Left lung (tissue), 10 donors: ENCODE results near the gene ANKFY1. TPM values are rescaled to one million over a fixed set of nuclear protein-coding genes. Genes with fewer than 3 reads are reported as not detected.

ENCODE experiments used
- ATAC-seq: fragments of 200-7000 bp; cut with Tn5 transposase; one replicate; pipeline ENCODE4 v1.9.1; 2020; ENCODE audit warnings: moderate library complexity
- DNase-seq, 4 donors: peaks; one replicate each; pipeline ENCODE4 v3.0.0-alpha.2; 2013 to 2020
- H3K27ac ChIP-seq, 2 donors: fragments of 200-600 bp; sonication (generic) in 1 of 2; one replicate each; pipeline versions ENCODE4 v1.5.0 to v1.8.0; 2020 to 2021
- H3K27me3 ChIP-seq, 2 donors: fragments of 200-600 bp; sonication (generic) in 1 of 2; one replicate each; pipeline versions ENCODE4 v1.5.0 to v1.8.0; 2020 to 2021
- H3K36me3 ChIP-seq, 2 donors: fragments of 200-600 bp; sonication (generic) in 1 of 2; one replicate each; pipeline versions ENCODE4 v1.5.0 to v1.8.0; 2020 to 2021
- H3K4me1 ChIP-seq, 2 donors: fragments of 200-600 bp; one replicate each; pipeline ENCODE4 v1.8.0; 2021
- H3K4me3 ChIP-seq, 2 donors: fragments of 200-600 bp; sonication (generic) in 1 of 2; one replicate each; pipeline versions ENCODE4 v1.5.0 to v1.8.0; 2020 to 2021; ENCODE audit warnings: mild to moderate bottlenecking in 1 of 2
- H3K9me3 ChIP-seq, 2 donors: fragments of 200-600 bp; sonication (generic) in 1 of 2; one replicate each; pipeline versions ENCODE4 v1.5.0 to v1.8.0; 2020 to 2021
- CTCF ChIP-seq, 2 donors: fragments of 200-600 bp; sonication (generic) in 1 of 2; IDR thresholded peaks; one replicate each; pipeline versions ENCODE4 v1.5.0 to v1.8.0; 2021; ENCODE audit warnings: antibody characterized with exemption in 2 of 2
- intact Hi-C, 2 donors: fragments of 100-400 bp; cut with DNase I; formaldehyde crosslinking; loops; one replicate each; pipeline versions ENCODE4 v1.11.2 to v1.14.2; 2022
- polyA plus RNA-seq, 6 donors: library from polyadenylated mRNA; unstranded; fragments of 120-200 nt; gene quantifications; one replicate each; pipeline ENCODE4 v1.2.1, GENCODE V29; 2013; ENCODE audit not compliant: insufficient read length in 6 of 6
- total RNA-seq, 2 donors: library from RNA; stranded (reverse); fragmentation: NEBNext Ultra II Directional; extraction: Animal tissue kit (Norgen Biotek cat#: 25700); gene quantifications; one replicate each; pipeline ENCODE4 v1.2.1, GENCODE V29; 2021
- donor health status: DM: no; HTN: yes; CAD: no.
- donor health status: DM: no; HTN: no; CAD: no.

The ANKFY1 gene
- total and polyA plus RNA-seq, 8 donors, result 52.9 to 76.9 (median 56.2) TPM

GRCh38 chr17:4134721-4135120 lies 129.1 kb downstream of the ANKFY1 start:
- Histone ChIP-seq H3K27ac (no peak overlapping the region), H3K9me3 (no peaks in the 10 kb centered on the region), H3K36me3 (peaks cover 0 to 13% of the 10 kb centered on the region in 2 donors), H3K4me1 (peaks cover 0 to 64% of the 10 kb centered on the region in 2 donors), H3K4me3 (no peak overlapping the region), H3K27me3 (no peaks in the 10 kb centered on the region)
- no peak for TF ChIP-seq CTCF (IDR thresholded peaks at IDR 0.05)
- DNase-seq, result no peak
- no peak for ATAC-seq
- intact Hi-C loops, result no loop called here

DNA sequence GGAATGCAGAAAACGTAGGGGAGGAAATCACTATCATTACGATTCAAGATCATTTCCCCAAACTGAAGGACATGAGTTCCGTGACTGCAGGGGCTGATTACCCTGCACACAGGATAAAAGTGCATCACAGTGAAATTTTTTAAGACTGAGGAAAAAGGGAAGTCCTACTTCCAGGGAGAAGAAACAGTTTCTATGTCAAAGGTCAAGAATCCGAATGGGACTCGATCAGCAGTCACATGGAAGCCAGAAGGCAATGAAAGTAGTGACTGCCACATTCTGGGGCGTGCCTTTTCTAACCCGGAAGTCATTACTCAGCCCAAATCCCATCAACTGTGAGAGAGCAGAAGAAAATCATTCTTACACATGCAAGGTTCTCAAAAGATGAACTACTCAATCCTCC lies 133.1 kb downstream of the ANKFY1 start:
- TF ChIP-seq CTCF (IDR thresholded peaks at IDR 0.05), result no peak
- Histone ChIP-seq H3K9me3 (no peaks in the 10 kb centered on the region), H3K27ac (peak overlapping the region; percentile 59 to 61), H3K4me3 (no peak overlapping the region), H3K27me3 (no peaks in the 10 kb centered on the region), H3K4me1 (peaks cover 0 to 46% of the 10 kb centered on the region in 2 donors), H3K36me3 (no peaks in the 10 kb centered on the region)
- intact Hi-C loops, result no loop called here
- ATAC-seq (peak; percentile 80), DNase-seq (peak in 1 of 4 donors; percentile 52)

GRCh38 chr17:4127555-4127954 lies 136.2 kb downstream of the ANKFY1 start:
- DNase-seq (no peak), ATAC-seq (no peak)
- H3K27me3 ChIP-seq, result no peaks in the 10 kb centered on the region
- H3K4me1 ChIP-seq, result peaks cover 0 to 42% of the 10 kb centered on the region in 2 donors
- H3K27ac ChIP-seq, result no peak overlapping the region
- H3K4me3 ChIP-seq, result no peak overlapping the region
- intact Hi-C loops, result no loop called here
- no peaks in the 10 kb centered on the region for H3K9me3 ChIP-seq
- no peak for TF ChIP-seq CTCF (IDR thresholded peaks at IDR 0.05)
- peaks cover 0 to 13% of the 10 kb centered on the region in 2 donors for H3K36me3 ChIP-seq

DNA sequence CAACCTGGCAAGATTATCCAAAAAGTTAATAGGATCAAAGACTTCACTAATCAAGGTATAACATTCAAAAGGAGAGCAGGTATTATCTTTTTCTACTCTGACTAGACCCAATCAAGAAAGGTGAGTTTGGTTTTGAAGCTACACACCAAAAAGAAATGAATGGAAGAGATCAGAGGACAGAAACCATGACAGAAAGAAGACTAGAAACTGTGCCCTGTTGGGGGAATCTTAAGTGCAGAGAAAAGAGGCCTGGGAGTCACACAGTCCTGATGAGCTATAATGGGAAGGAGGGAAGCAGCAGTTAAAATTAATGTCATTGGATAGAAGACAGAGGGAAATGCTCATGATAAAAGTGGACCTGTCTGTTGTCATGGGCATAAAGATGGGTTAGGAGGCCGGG lies 138.2 kb downstream of the ANKFY1 start:
- H3K27me3 ChIP-seq, result no peaks in the 10 kb centered on the region
- H3K36me3 ChIP-seq, result peaks cover 0 to 29% of the 10 kb centered on the region in 2 donors
- ATAC-seq, result no peak
- no peak for TF ChIP-seq CTCF (IDR thresholded peaks at IDR 0.05)
- intact Hi-C loops, result no loop called here
- peaks cover 0 to 28% of the 10 kb centered on the region in 2 donors for H3K4me1 ChIP-seq
- no peak overlapping the region for H3K27ac ChIP-seq
- H3K9me3 ChIP-seq, result no peaks in the 10 kb centered on the region
- no peak for DNase-seq
- H3K4me3 ChIP-seq, result no peak overlapping the region

DNA sequence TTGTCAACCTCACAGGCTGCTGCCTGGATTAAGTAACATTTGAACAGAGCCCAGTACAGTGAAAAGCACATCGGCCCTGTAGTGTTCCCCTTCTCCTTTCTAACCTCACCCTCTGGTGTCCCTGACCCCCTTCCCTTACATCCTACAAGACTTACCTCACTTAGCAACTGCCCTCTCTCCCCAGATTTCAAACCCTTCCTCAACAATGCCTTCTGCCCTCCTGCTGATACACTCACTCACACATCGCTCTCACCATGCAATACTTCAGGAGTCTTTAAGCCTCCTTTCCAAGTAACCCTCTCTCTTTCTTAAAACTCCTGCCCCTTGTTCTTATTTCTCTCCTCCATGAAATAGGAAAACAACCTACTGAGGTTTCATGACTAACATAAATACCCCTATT lies 138.8 kb downstream of the ANKFY1 start:
- Histone ChIP-seq H3K27me3 (no peaks in the 10 kb centered on the region), H3K9me3 (no peaks in the 10 kb centered on the region), H3K4me1 (peaks cover 0 to 23% of the 10 kb centered on the region in 2 donors), H3K36me3 (peaks cover 0 to 34% of the 10 kb centered on the region in 2 donors), H3K27ac (no peak overlapping the region), H3K4me3 (no peak overlapping the region)
- no peak for DNase-seq
- intact Hi-C loops, result no loop called here
- TF ChIP-seq CTCF (IDR thresholded peaks at IDR 0.05), result no peak
- no peak for ATAC-seq
